NCI-H2196 (cell line): ENCODE data around the gene RBM20.

Experiments
- DNase-seq: peaks from one replicate; lab custom pipeline; 2025; ENCODE audit not compliant: unreplicated experiment; lab: John Stamatoyannopoulos, UW

Gene RBM20

DNA sequence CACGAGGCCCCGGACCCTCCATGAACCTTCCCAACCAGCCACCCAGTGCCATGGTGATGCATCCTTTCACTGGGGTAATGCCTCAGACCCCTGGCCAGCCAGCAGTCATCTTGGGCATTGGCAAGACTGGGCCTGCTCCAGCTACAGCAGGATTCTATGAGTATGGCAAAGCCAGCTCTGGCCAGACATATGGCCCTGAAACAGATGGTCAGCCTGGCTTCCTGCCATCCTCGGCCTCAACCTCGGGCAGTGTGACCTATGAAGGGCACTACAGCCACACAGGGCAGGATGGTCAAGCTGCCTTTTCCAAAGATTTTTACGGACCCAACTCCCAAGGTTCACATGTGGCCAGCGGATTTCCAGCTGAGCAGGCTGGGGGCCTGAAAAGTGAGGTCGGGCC is 137.0 kb downstream of the RBM20 start:
- DNase-seq, result no peak

GRCh38 chr10:110782616-110783015 is 138.5 kb downstream of the RBM20 start:
- DNase-seq, result no peak

DNA sequence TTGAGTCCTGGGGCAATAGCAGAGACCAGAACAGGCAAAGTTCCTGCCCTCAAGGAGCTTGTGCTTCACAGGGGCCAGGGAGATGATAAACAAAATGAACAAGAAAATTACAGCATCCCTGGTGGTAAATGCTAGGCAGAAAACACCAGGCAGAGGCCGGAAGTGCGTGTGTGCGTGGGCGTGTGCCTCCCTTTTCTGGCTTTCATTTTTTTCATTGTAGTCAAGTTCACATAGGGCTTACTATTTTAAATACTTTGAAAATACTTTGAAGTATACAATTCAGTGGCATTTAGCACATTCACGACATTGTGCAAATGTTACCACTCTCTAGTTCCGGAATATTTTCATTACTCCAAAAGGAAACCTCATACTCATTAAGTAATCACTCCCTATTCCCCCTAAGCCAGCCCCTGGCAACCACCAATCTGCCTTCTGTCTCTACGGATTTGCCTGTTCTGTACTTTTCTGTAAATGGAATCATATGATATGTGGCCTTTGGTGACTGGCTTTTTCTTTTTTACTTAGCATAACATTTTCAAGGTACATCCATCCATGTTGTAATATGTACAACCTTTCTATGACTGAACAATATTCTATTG is 139.5 kb downstream of the RBM20 start:
- no peak for DNase-seq

- no peak for DNase-seq
Observed at GRCh38 chr10:110784198-110784597, 140.1 kb downstream of the RBM20 start.

GRCh38 chr10:110786172-110786571 is 142.0 kb downstream of the RBM20 start:
- no peak for DNase-seq

GRCh38 chr10:110788620-110789385 is 144.7 kb downstream of the RBM20 start:
- DNase-seq, result no peak

GRCh38 chr10:110789604-110790433 is 145.7 kb downstream of the RBM20 start:
- no peak for DNase-seq

DNA sequence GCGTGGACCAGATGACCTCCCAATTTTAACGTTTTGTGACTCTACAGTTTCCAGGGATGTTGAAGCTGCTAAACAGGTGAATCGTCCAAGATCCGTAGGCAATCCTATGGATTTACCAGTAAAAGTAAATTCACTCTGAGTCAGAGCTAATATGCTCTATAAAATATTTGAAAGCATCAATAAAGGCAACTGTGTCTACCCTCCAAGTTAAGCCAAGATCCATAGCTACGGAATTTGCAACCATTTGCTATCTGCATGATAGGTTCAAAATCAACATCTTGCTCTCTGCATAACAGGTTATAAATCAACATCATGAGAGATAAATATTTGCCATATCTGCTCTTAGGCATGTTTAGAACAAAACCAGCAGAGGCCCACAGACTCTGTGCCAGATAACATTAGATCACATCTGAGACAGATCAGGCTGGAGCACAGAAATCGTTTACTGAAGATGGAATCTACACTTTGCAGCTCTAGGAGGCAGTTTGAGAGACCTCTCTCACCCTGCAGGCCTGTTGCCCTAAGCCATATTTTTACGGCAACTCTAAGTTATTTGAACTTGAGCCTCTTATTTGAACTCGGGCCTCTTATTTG is 146.9 kb downstream of the RBM20 start:
- no peak for DNase-seq

DNA sequence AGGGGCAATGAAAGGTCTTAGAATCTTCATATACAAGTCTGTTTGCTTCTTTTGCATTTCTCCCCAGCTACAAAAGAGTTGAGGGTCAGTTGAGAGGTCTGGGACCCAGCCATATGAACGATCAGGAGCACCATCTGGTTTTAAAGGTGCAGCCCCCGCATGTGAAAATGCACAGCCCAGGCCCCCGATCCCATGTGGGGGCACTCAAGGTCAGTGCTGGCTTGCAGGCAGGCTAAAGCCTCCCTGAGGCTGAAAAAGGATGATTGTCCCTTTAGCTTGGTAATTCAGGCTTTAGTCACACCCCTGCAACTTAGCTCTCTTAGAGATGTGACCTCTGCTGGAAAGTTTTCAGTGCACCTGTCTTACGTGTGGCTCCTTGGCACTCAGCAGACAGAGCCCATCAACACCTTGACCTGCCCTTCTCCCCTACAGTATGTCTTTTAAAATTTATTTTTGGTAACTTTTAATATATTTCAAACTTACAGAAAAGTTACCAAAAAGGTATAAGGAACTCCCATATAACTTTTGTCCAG is 147.5 kb downstream of the RBM20 start:
- DNase-seq, result no peak

GRCh38 chr10:110792476-110793125 is 148.5 kb downstream of the RBM20 start:
- DNase-seq, result no peak

GRCh38 chr10:110793128-110793812 is 149.1 kb downstream of the RBM20 start:
- DNase-seq, result no peak

GRCh38 chr10:110793886-110794285 is 149.8 kb downstream of the RBM20 start:
- no peak for DNase-seq

GRCh38 chr10:110794808-110795207 is 150.7 kb downstream of the RBM20 start:
- DNase-seq, result peak; percentile 54

DNA sequence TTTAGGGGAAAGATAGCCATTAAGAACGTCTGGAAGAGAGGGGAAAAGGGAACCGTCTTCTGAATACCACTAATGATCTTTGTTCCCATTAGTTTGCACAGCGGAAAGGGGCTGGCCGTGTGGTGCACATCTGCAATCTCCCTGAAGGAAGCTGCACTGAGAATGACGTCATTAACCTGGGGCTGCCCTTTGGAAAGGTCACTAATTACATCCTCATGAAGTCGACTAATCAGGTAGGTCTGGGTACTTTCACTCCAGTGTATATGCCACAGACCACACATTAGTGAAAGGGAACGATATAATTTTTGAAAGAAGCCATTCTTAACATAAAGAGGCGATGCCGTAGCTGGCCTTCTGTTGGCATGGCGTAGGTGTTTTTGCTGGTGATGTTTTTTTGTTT is 153.3 kb downstream of the RBM20 start:
- no peak for DNase-seq

- no peak for DNase-seq
Observed at GRCh38 chr10:110798340-110798739, 154.2 kb downstream of the RBM20 start.

- no peak for DNase-seq
Observed at GRCh38 chr10:110802090-110802489, 158.0 kb downstream of the RBM20 start.

GRCh38 chr10:110802551-110803238 is 158.6 kb downstream of the RBM20 start:
- DNase-seq, result peak; percentile 50

DNA sequence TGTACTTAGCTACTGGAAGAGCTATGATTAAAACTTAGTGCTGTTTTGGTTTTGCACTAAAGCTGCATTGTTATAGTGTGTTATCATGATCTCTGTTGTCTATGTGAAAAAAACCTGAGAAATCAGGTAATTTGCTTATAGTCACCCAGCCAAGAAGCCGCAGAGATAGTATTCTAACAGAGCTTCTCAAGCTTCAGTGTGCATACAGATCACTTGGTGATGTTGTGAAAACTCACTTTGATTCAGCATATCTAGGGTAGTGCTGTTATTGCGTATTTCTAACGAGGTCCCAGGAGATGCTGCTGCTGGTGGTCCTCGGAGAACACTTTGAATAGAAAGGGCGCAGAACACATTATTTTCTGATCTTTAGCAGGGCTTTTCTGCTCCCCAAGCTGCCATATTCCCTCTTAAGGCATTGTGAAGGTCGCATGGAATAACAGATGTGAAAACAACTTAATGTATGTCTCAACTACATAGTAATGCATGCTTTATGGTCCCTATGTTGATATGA is 159.2 kb downstream of the RBM20 start:
- DNase-seq, result no peak

- peak; percentile 4 for DNase-seq
Observed at GRCh38 chr10:110803830-110804338, 159.7 kb downstream of the RBM20 start.
